H1 (cell line): ENCODE measurements around the gene MSANTD2. TPM values are rescaled to one million over a fixed set of nuclear protein-coding genes. Genes with fewer than 3 reads are reported as not detected.

Experiments
- RBBP5 ChIP-seq: IDR thresholded peaks from 2 replicates; pipeline ENCODE4 v1.7.1; 2012; ENCODE audit warnings: low read depth, mild to moderate bottlenecking, inconsistent platforms, low read length, moderate library complexity, borderline replicate concordance
- polyA plus RNA-seq, 7 experiments: library from polyadenylated mRNA; depleted of rRNA in 3 of 7; stranded (reverse) in 5 of 7; unstranded in 2 of 7; fragments of >200 nt in 5 of 7; fragments of 200-250 nt in 2 of 7; gene quantifications; 1 replicate in 5 of 7; 2 replicates in 1 of 7; 4 replicates in 1 of 7; pipeline versions ENCODE4 v1.2.1 to v1.2.3, GENCODE V29; 2011 to 2013; ENCODE audit warnings: missing spikeins in 2 of 7, mixed read lengths in 2 of 7
- total RNA-seq: library from RNA; stranded (reverse); fragmentation: NEBNext Ultra II Directional; extraction: Animal tissue kit (Norgen Biotek cat#: 25700); gene quantifications from 2 replicates; pipeline ENCODE4 v1.2.1, GENCODE V29; 2021

MSANTD2 gene
- total and polyA plus RNA-seq, 2 of the 8 experiments (the other 6 are each of a cell fraction or from before 2014, with no cell fraction given): 8.2 to 15.9 TPM

- TF ChIP-seq RBBP5: no peak
Observed at GRCh38 chr11:124737638-124738305, 62.4 kb downstream of the MSANTD2 start (continued).
